Subcutaneous adipose tissue (tissue), 4 donors: Measurements from ENCODE around the gene NCOA1. TPM values are rescaled to one million over a fixed set of nuclear protein-coding genes. Genes with fewer than 3 reads are reported as not detected.

Experiments used
- total RNA-seq, 4 donors: library from RNA; depleted of rRNA; stranded (reverse); fragments of >200 nt; gene quantifications; one replicate each; pipeline ENCODE4 v1.1.0, GENCODE V29; 2016
- TF ChIP-seq, protein P1 (sequence below): fragments of 450-650 bp; IDR thresholded peaks from one replicate; pipeline ENCODE4 v1.5.1; 2016; ENCODE audit warnings: low read depth, mild to moderate bottlenecking, control low read depth, antibody characterized with exemption, moderate library complexity

Gene NCOA1
- total RNA-seq, 4 donors from 2014 or later = 48.2 to 84.6 (median 53.1) TPM

DNA sequence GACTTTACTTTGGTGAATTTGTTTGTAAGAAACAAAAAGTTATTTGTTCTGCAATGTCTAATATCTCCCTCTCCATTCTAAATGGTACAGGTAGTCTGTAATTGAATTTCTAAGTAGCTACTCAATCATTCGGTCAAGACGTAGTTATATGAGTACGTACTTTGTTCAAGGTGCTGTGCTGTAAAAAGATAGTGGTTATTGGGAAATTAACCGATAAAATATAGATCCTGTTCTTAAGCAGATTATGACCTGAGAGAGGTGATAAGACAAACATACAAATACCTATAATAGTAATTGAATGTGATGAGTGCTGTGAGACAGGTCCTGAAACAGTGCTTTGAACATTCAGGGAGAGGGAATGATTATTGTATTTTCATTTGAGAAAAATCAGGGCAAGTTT lies 7.1 kb downstream of the NCOA1 start:
- TF ChIP-seq, protein P1, sequence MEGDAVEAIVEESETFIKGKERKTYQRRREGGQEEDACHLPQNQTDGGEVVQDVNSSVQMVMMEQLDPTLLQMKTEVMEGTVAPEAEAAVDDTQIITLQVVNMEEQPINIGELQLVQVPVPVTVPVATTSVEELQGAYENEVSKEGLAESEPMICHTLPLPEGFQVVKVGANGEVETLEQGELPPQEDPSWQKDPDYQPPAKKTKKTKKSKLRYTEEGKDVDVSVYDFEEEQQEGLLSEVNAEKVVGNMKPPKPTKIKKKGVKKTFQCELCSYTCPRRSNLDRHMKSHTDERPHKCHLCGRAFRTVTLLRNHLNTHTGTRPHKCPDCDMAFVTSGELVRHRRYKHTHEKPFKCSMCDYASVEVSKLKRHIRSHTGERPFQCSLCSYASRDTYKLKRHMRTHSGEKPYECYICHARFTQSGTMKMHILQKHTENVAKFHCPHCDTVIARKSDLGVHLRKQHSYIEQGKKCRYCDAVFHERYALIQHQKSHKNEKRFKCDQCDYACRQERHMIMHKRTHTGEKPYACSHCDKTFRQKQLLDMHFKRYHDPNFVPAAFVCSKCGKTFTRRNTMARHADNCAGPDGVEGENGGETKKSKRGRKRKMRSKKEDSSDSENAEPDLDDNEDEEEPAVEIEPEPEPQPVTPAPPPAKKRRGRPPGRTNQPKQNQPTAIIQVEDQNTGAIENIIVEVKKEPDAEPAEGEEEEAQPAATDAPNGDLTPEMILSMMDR = no peak

DNA sequence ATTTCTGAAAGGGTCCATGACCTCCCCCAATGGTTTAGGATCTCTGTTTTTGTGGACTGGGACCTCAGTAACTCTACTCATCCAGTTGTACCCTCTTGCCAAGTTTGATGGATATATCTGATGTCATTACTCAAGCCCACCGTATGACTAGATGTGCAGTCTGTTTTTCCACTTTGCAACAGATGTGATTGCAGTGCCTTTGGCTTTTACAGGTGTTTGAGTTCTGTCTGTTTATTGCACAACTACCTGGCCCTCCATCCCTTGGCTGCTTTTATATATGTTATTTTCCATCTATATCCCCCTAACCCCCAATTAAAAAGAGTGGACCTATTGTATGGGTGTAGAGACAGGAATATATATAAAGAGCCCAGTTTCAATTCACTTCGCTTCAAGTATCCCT lies 10.8 kb downstream of the NCOA1 start:
- TF ChIP-seq, protein P1 = no peak

DNA sequence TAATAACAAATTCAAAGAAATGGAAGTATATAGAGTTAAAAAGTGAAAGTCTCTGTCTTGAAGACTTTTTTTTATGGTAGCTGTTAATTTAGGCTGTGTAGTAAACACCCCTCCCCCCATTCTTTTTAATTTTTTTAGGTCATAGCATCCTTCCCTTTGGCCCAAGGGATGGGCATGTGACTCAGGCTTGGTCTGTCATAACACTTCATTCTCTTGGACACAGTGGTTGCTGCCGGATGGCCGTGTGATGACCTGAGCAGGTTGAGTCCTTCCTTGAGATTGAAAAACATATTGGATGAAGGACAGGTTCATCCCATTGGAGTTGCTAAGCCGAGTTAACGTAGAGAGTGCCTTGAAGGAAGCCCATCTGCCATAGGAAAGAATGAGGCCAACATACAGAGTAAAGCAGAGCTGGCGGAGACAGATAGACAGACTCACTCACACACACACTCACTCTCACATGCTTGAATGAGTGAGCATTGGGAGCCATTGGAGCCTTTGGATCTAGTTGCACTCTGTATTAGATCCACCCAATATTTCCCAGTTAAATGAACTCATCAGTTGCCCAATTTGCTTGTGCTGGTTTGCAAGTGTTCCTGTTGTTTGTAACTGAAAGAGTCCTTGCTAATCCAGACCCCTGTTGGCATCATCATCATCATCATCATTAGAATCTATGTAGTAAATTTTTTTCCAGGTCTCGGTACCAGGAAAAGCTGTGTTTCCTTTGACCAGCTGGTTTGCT lies 14.7 kb downstream of the NCOA1 start:
- TF ChIP-seq, protein P1 = no peak

DNA sequence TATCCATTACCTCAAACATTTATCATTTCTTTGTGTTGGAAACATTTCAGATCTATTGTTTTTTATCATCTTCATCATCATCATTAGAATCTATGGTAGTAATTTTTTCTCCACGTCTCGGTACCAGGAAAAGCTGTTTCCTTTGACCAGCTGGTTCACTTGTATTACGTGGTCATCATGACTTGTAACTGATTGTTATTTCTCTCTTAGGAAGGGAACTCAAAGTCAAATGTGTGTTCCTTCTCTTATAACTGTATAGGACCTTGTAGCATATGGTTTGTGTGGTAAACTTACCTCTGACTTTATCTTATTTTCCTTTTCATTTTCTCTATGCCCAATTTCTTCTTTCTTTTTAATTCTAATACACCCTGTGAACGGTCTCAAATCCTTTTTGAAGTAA lies 16.5 kb downstream of the NCOA1 start:
- TF ChIP-seq, protein P1 = no peak

DNA sequence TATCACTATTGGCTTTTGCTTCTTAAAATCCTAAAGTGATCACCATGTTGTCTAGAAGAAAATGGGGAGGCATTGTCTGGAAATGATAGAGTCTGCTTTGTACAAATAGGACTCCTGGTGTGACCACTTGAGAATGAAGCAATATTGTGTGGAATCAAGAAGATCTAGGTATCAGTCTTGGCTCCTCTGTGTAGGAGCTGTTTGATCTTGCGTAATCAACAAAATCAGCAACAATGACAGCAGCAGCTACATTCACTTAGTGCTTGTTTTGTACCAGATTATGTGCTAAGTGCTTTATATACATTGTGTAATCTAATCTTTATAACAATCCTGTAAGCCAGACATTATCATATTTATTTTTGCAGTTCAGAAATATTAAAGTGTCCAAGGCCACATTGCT lies 17.8 kb downstream of the NCOA1 start:
- TF ChIP-seq, protein P1 = no peak

DNA sequence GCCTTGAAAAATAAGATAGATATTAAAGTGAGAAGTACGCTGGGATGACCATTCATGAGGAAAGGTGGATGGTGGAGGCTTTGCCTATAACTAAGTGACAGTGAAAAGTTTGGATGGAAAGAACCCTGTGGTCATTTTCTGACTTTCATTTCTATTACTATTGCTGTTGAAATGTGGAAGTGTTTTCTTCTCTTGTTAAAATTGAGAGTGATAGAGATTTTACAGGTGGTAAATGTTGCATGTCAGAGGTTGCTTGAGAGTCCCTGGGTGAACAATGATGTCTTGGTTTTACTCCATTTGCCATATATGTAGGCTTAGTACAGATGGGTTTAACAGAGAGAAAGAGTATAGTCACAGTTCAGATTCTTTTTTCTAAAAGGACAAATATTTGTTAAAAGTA lies 18.4 kb downstream of the NCOA1 start:
- TF ChIP-seq, protein P1 = no peak

DNA sequence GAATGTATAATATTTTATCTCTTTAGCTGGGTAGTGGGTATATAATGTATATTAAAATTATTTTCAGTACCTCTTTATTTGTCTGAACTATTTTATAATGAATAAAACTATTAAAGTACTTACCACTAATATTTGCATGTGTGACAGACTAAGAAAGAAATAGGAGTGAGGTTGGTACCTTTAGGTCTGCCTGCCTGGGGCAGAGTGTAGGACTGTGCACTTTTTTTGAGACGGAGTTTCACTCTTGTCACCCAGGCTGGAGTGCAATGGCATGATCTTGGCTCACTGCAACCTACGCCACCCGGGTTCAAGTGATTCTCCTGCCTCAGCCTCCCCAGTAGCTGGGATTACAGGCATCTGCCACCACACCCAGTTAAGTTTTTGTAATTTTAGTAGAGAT lies 18.8 kb downstream of the NCOA1 start:
- TF ChIP-seq, protein P1 = no peak
